SH-SY5Y (cell line): Measurements from ENCODE around the gene LIAS.

Source experiments
- GATA2 ChIP-seq: IDR thresholded peaks from 2 replicates; pipeline ENCODE4 v1.6.1; 2011; ENCODE audit warnings: mild to moderate bottlenecking, low read depth, low read length
- GATA3 ChIP-seq: IDR thresholded peaks from 2 replicates; pipeline ENCODE4 v1.6.1; 2011; ENCODE audit warnings: low read depth, mild to moderate bottlenecking, low read length, moderate library complexity

GRCh38 chr4:39469429-39470077 lies 10.7 kb downstream of the LIAS start:
- TF ChIP-seq GATA2 = no peak
- TF ChIP-seq GATA3 = no peak
